ENCODE measurements around the gene FGD6. TPM values are rescaled to one million over a fixed set of nuclear protein-coding genes. Genes with fewer than 3 reads are reported as not detected.

FGD6 gene
- total RNA-seq, 6 experiments from 2014 or later: 3.5 to 7.8 (median 5.1) TPM

DNA sequence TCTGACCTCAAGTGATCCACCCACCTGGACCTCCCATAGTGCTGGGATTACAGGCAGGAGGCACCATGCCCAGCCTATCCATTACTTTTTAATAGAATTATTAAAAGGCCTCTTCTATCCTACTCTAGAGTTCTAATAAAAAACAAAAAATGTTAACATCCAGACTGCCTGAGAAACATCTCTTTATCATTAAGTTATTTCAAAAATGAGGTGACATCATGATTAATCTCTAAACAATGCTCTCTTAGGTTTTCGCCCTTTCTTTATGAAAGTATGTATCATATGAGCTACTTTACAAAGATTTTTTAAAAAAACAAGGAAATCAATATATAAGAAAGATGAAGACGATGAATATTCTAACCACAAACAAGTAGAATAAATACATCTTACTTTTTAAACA is 52.6 kb downstream of the FGD6 start:
- Histone ChIP-seq H3K9me3 (no peaks in the 10 kb centered on the region), H3K4me3 (no peak overlapping the region), H3K4me1 (peaks cover 0 to 15% (median 8%) of the 10 kb centered on the region in 4 donors), H3K36me3 (no peaks in the 10 kb centered on the region), H3K27me3 (no peaks in the 10 kb centered on the region), H3K27ac (no peak overlapping the region)
- DNase-seq (no peak), ATAC-seq (no peak)
- 74% methylated on average over 2 of the region's 2 CpGs for WGBS (ENCODE audit: insufficient coverage, low coverage, low lambda C conversion rate, missing lambda C conversion rate)
- no peak for TF ChIP-seq CTCF (IDR thresholded peaks at IDR 0.05)
- no peak for TF ChIP-seq POLR2A (IDR thresholded peaks at IDR 0.05)
- intact Hi-C loops (cut with DNase I): no loop called here

- H3K36me3 ChIP-seq: no peaks in the 10 kb centered on the region
- intact Hi-C loops (cut with DNase I): no loop called here
- H3K27me3 ChIP-seq: no peaks in the 10 kb centered on the region
- no peak for TF ChIP-seq CTCF (IDR thresholded peaks at IDR 0.05)
- no peak for TF ChIP-seq POLR2A (IDR thresholded peaks at IDR 0.05)
- H3K4me3 ChIP-seq: no peak overlapping the region
- no peak overlapping the region for H3K27ac ChIP-seq
- WGBS (ENCODE audit: insufficient coverage, low coverage, low lambda C conversion rate, missing lambda C conversion rate): 88% methylated on average over 3 of the region's 3 CpGs
- no peaks in the 10 kb centered on the region for H3K9me3 ChIP-seq
- no peak for DNase-seq
- H3K4me1 ChIP-seq: no peaks in the 10 kb centered on the region
- ATAC-seq: peak in 1 of 4 donors; percentile 57
Measured at GRCh38 chr12:95158919-95159318, 58.3 kb downstream of the FGD6 start.

DNA sequence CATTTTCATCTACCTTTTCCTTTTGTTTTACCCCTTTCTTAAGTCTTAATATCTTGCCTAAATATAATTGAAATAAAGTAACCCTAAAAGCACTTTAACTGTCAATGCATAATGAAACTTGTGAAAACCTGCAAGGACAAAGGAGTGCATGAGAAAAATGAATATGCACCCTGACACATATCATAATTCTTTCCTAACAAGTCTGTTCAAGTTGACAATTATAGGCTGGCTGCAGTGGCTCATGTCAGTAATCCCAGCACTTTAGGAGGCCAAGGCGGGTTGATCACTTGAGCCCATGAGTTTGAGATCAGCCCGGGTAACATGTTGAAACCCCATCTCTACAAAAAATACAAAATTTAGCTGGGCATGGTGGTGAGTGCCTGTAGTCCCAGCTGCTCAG is 65.4 kb downstream of the FGD6 start:
- intact Hi-C loops (cut with DNase I): no loop called here
- TF ChIP-seq POLR2A (IDR thresholded peaks at IDR 0.05): no peak
- TF ChIP-seq CTCF (IDR thresholded peaks at IDR 0.05): no peak
- H3K27me3 ChIP-seq: no peaks in the 10 kb centered on the region
- no peak for ATAC-seq
- H3K4me3 ChIP-seq: no peak overlapping the region
- no peaks in the 10 kb centered on the region for H3K4me1 ChIP-seq
- WGBS (ENCODE audit: insufficient coverage, low coverage, low lambda C conversion rate, missing lambda C conversion rate): 94% methylated on average over 2 of the region's 2 CpGs
- H3K36me3 ChIP-seq: no peaks in the 10 kb centered on the region
- H3K27ac ChIP-seq: no peak overlapping the region
- DNase-seq: no peak
- H3K9me3 ChIP-seq: no peaks in the 10 kb centered on the region

DNA sequence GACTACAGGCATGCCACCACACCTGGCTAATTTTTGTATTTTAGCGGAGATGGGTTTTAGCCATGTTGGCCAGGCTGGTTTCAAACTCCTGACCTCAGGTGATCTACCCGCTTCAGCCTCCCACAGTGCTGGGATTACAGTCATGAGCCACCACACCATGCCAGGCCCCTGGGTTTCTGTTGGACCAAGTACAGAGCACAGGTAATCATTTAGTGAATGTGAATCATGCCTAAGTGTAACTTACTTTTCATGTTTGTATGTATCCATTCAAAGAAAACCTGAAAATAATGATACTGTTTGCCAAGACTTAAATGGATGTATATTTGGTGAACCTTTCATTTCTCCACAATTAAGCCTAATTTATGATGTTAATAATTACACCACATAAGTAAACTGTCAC is 65.9 kb downstream of the FGD6 start:
- Histone ChIP-seq H3K4me1 (no peaks in the 10 kb centered on the region), H3K9me3 (no peaks in the 10 kb centered on the region), H3K27me3 (no peaks in the 10 kb centered on the region), H3K27ac (no peak overlapping the region), H3K36me3 (no peaks in the 10 kb centered on the region), H3K4me3 (no peak overlapping the region)
- no peak for ATAC-seq
- TF ChIP-seq POLR2A (IDR thresholded peaks at IDR 0.05) (no peak), CTCF (IDR thresholded peaks at IDR 0.05) (no peak)
- intact Hi-C loops (cut with DNase I): no loop called here
- WGBS (ENCODE audit: insufficient coverage, low coverage, low lambda C conversion rate, missing lambda C conversion rate): 100% methylated on average over 2 of the region's 2 CpGs
- no peak for DNase-seq

- Histone ChIP-seq H3K4me3 (no peak overlapping the region), H3K4me1 (no peaks in the 10 kb centered on the region), H3K36me3 (no peaks in the 10 kb centered on the region), H3K27me3 (no peaks in the 10 kb centered on the region), H3K9me3 (no peaks in the 10 kb centered on the region), H3K27ac (no peak overlapping the region)
- ATAC-seq: no peak
- intact Hi-C loops (cut with DNase I): no loop called here
- TF ChIP-seq POLR2A (IDR thresholded peaks at IDR 0.05) (no peak), CTCF (IDR thresholded peaks at IDR 0.05) (no peak)
- 100% methylated on average over 1 of the region's 1 CpG for WGBS (ENCODE audit: insufficient coverage, low coverage, low lambda C conversion rate, missing lambda C conversion rate)
- no peak for DNase-seq
Measured at GRCh38 chr12:95150501-95150900, 66.8 kb downstream of the FGD6 start.

All from right lobe of liver (tissue), 6 donors.